Lung (tissue), 12 donors: ENCODE results near the gene RUFY1. TPM values are rescaled to one million over a fixed set of nuclear protein-coding genes. Genes with fewer than 3 reads are reported as not detected.
"Not testable (repeated sequence)": the region's sequence is repeated elsewhere in the genome, so short reads cannot be mapped to it uniquely, and the experiment has no call there.

ENCODE experiments used
- ATAC-seq: fragments of 200-7000 bp; cut with Tn5 transposase; one replicate; pipeline ENCODE4 v1.9.1; 2020; ENCODE audit warnings: moderate number of reproducible peaks; ENCODE audit not compliant: insufficient read depth, low FRiP score
- DNase-seq, 3 donors: peaks; one replicate each; pipeline ENCODE4 v3.0.0-alpha.2; 2013 to 2017
- H3K27ac ChIP-seq, 2 donors: one replicate each; pipeline ENCODE4 v1.5.1; 2013; ENCODE audit warnings: mild to moderate bottlenecking in 2 of 2, moderate library complexity in 2 of 2, control low read depth in 1 of 2, inconsistent platforms in 1 of 2, low read depth in 1 of 2, low read length in 1 of 2
- H3K27me3 ChIP-seq, 3 donors: one replicate each; pipeline ENCODE4 v1.5.1; 2013; ENCODE audit warnings: low read length in 2 of 3; ENCODE audit not compliant: control insufficient read depth in 3 of 3, insufficient read depth in 3 of 3
- H3K36me3 ChIP-seq, 4 donors: one replicate each; pipeline ENCODE4 v1.5.1; 2013; ENCODE audit warnings: low read length in 4 of 4, mild to moderate bottlenecking in 1 of 4, moderate library complexity in 1 of 4; ENCODE audit not compliant: control insufficient read depth in 4 of 4, insufficient read depth in 4 of 4
- H3K4me1 ChIP-seq, 5 donors: one replicate each; pipeline ENCODE4 v1.5.1; 2013; ENCODE audit warnings: low read length in 5 of 5, mild to moderate bottlenecking in 2 of 5, moderate library complexity in 1 of 5; ENCODE audit not compliant: control insufficient read depth in 5 of 5, insufficient read depth in 5 of 5
- H3K4me3 ChIP-seq: one replicate; pipeline ENCODE4 v1.5.1; 2013; ENCODE audit warnings: mild to moderate bottlenecking, control low read depth, moderate library complexity
- H3K9ac ChIP-seq, 2 donors: one replicate each; pipeline ENCODE4 v1.5.1; 2013; ENCODE audit warnings: low read length in 2 of 2, control low read depth in 1 of 2; ENCODE audit not compliant: insufficient read depth in 1 of 2
- H3K9me3 ChIP-seq, 4 donors: one replicate each; pipeline ENCODE4 v1.5.1; 2013; ENCODE audit warnings: low read length in 3 of 4, mild to moderate bottlenecking in 1 of 4, moderate library complexity in 1 of 4; ENCODE audit not compliant: control insufficient read depth in 4 of 4, insufficient read depth in 3 of 4
- CTCF ChIP-seq: IDR thresholded peaks from 2 replicates; pipeline ENCODE4 v1.5.1; 2012; ENCODE audit warnings: mild to moderate bottlenecking; ENCODE audit errors: control extremely low read depth, extremely low read depth
- WGBS, 2 donors: extraction: QIAGEN DNeasy Blood & Tissue Kit; methylation state at CpG; one replicate each; pipeline ENCODE4 v1.1.7; 2013; 5-methylcytosine and 5-hydroxymethylcytosine counted together
- polyA plus RNA-seq, 2 donors: library from polyadenylated mRNA; stranded (reverse); fragments of 200-250 nt; gene quantifications; one replicate each; pipeline ENCODE4 v1.2.1, GENCODE V29; 2013
- total RNA-seq, 2 donors: library from RNA; depleted of rRNA in 1 of 2; stranded (reverse); fragments of >200 nt in 1 of 2; gene quantifications; one replicate each; pipeline ENCODE4 v1.2.1, GENCODE V29; 2014 to 2021
- donor health status: control.
- donor health status: control.
- donor health status: Bipolar disorder and iron deficiency.
- donor health status: healthy.
- donor health status: DM: yes; HTN: yes; CAD: no.

The RUFY1 gene
- total and polyA plus RNA-seq, 4 donors: 37.3 to 58.6 (median 51.0) TPM

GRCh38 chr5:179542170-179542569 lies 8.2 kb upstream of the RUFY1 start:
- no peak for TF ChIP-seq CTCF
- Histone ChIP-seq H3K27me3 (no peaks in the 10 kb centered on the region), H3K9me3 (no peaks in the 10 kb centered on the region), H3K27ac (no peak overlapping the region), H3K36me3 (no peaks in the 10 kb centered on the region), H3K4me1 (no peaks in the 10 kb centered on the region), H3K4me3 (no peak overlapping the region), H3K9ac (no peak overlapping the region)
- 86 to 94% methylated on average over 7 of the region's 7 CpGs for WGBS, 2 donors
- ATAC-seq (no peak), DNase-seq (no peak)

GRCh38 chr5:179543275-179543674 lies 7.1 kb upstream of the RUFY1 start:
- H3K9ac ChIP-seq: not testable (repeated sequence)
- WGBS, 2 donors: 94 to 95% methylated on average over 15 of the region's 15 CpGs

GRCh38 chr5:179553006-179553405 lies 2.7 kb downstream of the RUFY1 start:
- H3K36me3 ChIP-seq: no peaks in the 10 kb centered on the region
- H3K27ac ChIP-seq: no peak overlapping the region
- no peak overlapping the region for H3K4me3 ChIP-seq
- H3K4me1 ChIP-seq: peaks cover 3 to 9% (median 7%) of the 10 kb centered on the region in 5 donors
- H3K9me3 ChIP-seq: no peaks in the 10 kb centered on the region
- no peak for DNase-seq
- 89 to 91% methylated on average over 4 of the region's 4 CpGs for WGBS, 2 donors
- TF ChIP-seq CTCF: no peak
- H3K27me3 ChIP-seq: no peaks in the 10 kb centered on the region
- ATAC-seq: no peak
- no peak overlapping the region for H3K9ac ChIP-seq

More at GRCh38 chr5:179543275-179543674, 7.1 kb upstream of the RUFY1 start:
- H3K4me1 ChIP-seq, H3K9me3 ChIP-seq, DNase-seq, H3K27ac ChIP-seq, H3K36me3 ChIP-seq, H3K4me3 ChIP-seq, H3K27me3 ChIP-seq, ATAC-seq: not testable (repeated sequence)

- H3K4me1 ChIP-seq: peaks cover 3 to 9% (median 7%) of the 10 kb centered on the region in 5 donors
- H3K27me3 ChIP-seq: no peaks in the 10 kb centered on the region
- ATAC-seq (no peak), DNase-seq (no peak)
- H3K4me3 ChIP-seq: no peak overlapping the region
- no peaks in the 10 kb centered on the region for H3K36me3 ChIP-seq
- WGBS, 2 donors: 66 to 81% methylated on average over 7 of the region's 7 CpGs
- no peaks in the 10 kb centered on the region for H3K9me3 ChIP-seq
- no peak for TF ChIP-seq CTCF
- no peak overlapping the region for H3K27ac ChIP-seq
- H3K9ac ChIP-seq: no peak overlapping the region
These were observed 3.5 kb downstream of the RUFY1 start for GRCh38 chr5:179553875-179554274.
